ENCODE data around the gene RB1.

DNA sequence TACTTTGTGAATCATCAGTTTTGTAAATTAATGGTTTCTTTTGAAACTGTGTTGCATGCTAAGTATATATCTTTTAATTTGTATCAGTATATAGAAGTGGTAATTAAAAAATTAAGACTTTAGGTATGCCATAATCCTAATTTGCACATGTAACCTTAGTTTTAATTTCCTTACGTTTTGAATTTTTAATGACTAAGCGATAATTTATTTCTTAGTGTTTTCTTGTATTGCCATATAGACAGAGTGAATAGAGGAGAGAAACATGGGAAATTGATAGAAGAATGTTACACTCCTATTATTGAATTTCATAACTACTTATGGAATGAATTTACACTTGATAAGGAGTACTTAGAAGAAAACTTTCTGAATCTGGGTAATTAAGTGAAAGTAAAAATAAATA lies 79.8 kb downstream of the RB1 start:
- TF ChIP-seq POLR2A (IDR thresholded peaks at IDR 0.05; ENCODE audit: low read depth, low read length) (no peak), POLR2AphosphoS5 (IDR thresholded peaks at IDR 0.05; ENCODE audit: low read depth, low read length) (no peak), TAF1 (IDR thresholded peaks at IDR 0.05; ENCODE audit: low read depth, low read length) (no peak)
